Neural progenitor cell (in vitro differentiated cells): ENCODE data around the gene ANAPC1.
"Not testable (repeated sequence)": the region's sequence is repeated elsewhere in the genome, so short reads cannot be mapped to it uniquely, and the experiment has no call there.

Experiments
- EZH2 ChIP-seq: fragments of 200-600 bp; sonication (generic); IDR thresholded peaks from 2 replicates; pipeline ENCODE4 v1.6.1; 2017; ENCODE audit warnings: antibody characterized with exemption, mild to moderate bottlenecking, moderate library complexity
- EZH2phosphoT487 ChIP-seq: fragments of 200-600 bp; sonication (generic); IDR thresholded peaks from 2 replicates; pipeline ENCODE4 v1.6.1; 2017; ENCODE audit warnings: antibody characterized with exemption
- TF ChIP-seq, protein P1 (sequence below): fragments of 200-600 bp; sonication (generic); IDR thresholded peaks from 2 replicates; pipeline ENCODE4 v1.5.1; 2017; ENCODE audit warnings: antibody characterized with exemption, mild to moderate bottlenecking

DNA sequence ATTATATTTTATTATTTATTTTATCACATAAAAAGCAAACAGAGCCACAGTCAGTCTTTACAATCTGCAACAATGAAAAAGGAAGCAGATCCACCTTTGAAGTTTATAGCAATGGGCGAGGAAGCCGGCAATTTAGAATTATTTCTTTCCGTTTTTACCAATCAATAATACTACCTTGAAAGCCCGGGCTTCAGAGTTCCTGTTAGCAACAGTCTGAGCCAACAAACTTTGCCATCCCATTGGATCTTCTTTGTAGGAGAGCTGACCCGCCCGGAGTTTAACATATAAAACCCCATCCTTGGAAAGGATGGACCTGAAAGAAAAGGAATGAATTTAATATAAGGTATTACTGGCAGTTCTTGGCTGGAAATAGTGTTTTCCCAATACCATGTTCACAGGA lies 101.8 kb downstream of the ANAPC1 start:
- TF ChIP-seq, protein P1, sequence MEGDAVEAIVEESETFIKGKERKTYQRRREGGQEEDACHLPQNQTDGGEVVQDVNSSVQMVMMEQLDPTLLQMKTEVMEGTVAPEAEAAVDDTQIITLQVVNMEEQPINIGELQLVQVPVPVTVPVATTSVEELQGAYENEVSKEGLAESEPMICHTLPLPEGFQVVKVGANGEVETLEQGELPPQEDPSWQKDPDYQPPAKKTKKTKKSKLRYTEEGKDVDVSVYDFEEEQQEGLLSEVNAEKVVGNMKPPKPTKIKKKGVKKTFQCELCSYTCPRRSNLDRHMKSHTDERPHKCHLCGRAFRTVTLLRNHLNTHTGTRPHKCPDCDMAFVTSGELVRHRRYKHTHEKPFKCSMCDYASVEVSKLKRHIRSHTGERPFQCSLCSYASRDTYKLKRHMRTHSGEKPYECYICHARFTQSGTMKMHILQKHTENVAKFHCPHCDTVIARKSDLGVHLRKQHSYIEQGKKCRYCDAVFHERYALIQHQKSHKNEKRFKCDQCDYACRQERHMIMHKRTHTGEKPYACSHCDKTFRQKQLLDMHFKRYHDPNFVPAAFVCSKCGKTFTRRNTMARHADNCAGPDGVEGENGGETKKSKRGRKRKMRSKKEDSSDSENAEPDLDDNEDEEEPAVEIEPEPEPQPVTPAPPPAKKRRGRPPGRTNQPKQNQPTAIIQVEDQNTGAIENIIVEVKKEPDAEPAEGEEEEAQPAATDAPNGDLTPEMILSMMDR: not testable (repeated sequence)
- not testable (repeated sequence) for TF ChIP-seq EZH2, EZH2phosphoT487
